Neuronal stem cell (in vitro differentiated cells): Measurements from ENCODE around the gene WDR46.

Experiments used
- DNase-seq: peaks from one replicate; pipeline ENCODE4 v3.0.0-alpha.2; 2013; ENCODE audit warnings: low spot score
- H2AFZ ChIP-seq: one replicate; pipeline ENCODE4 v1.6.1; 2013; ENCODE audit warnings: mild to moderate bottlenecking, low read length, inconsistent platforms
- H2AK5ac ChIP-seq: 2 replicates; pipeline ENCODE4 v1.6.1; 2013; ENCODE audit warnings: low read depth, mild to moderate bottlenecking, inconsistent platforms, low read length, moderate library complexity, mixed read lengths
- H2BK120ac ChIP-seq: 2 replicates; pipeline ENCODE4 v1.6.1; 2013; ENCODE audit warnings: low read depth, mild to moderate bottlenecking, inconsistent platforms, low read length, moderate library complexity, mixed read lengths
- H2BK12ac ChIP-seq: one replicate; pipeline ENCODE4 v1.6.1; 2013; ENCODE audit warnings: low read length, inconsistent platforms
- H2BK15ac ChIP-seq: 2 replicates; pipeline ENCODE4 v1.6.1; 2013; ENCODE audit warnings: mild to moderate bottlenecking, low read length, inconsistent platforms, mixed read lengths
- H2BK5ac ChIP-seq: one replicate; pipeline ENCODE4 v1.6.1; 2013; ENCODE audit warnings: inconsistent platforms, mild to moderate bottlenecking, low read length, moderate library complexity
- H3K14ac ChIP-seq: one replicate; pipeline ENCODE4 v1.6.1; 2013; ENCODE audit warnings: low read length, inconsistent platforms
- H3K18ac ChIP-seq: 2 replicates; pipeline ENCODE4 v1.6.1; 2013; ENCODE audit warnings: low read length, inconsistent platforms
- H3K23ac ChIP-seq: 2 replicates; pipeline ENCODE4 v1.6.1; 2013; ENCODE audit warnings: low read depth, mild to moderate bottlenecking, mixed read lengths, low read length, inconsistent platforms; ENCODE audit not compliant: poor library complexity
- H3K27ac ChIP-seq: replicated peaks from 3 replicates; pipeline ENCODE4 v1.5.1; 2013; ENCODE audit warnings: low read length, inconsistent platforms
- H3K27me3 ChIP-seq, 3 experiments: 2 replicates each; pipeline ENCODE4 v1.6.1; 2013; ENCODE audit warnings: low read length in 3 of 3, mild to moderate bottlenecking in 2 of 3, inconsistent platforms in 1 of 3, low read depth in 1 of 3, mixed read lengths in 1 of 3, moderate library complexity in 1 of 3; ENCODE audit not compliant: control insufficient read depth in 3 of 3, insufficient read depth in 3 of 3
- H3K36me3 ChIP-seq, 2 donors: replicated peaks in 1 of 2; 2 replicates each; pipeline ENCODE4 v1.6.1; 2013; ENCODE audit warnings: low read length in 2 of 2; ENCODE audit not compliant: control insufficient read depth in 2 of 2, insufficient read depth in 2 of 2
- H3K4ac ChIP-seq: 2 replicates; pipeline ENCODE4 v1.6.1; 2013; ENCODE audit warnings: inconsistent platforms, mild to moderate bottlenecking, low read length, moderate library complexity
- H3K4me1 ChIP-seq, 2 donors: 1 replicate in 1 of 2; 2 replicates in 1 of 2; pipeline ENCODE4 v1.6.1; 2013; ENCODE audit warnings: low read length in 2 of 2, low read depth in 1 of 2; ENCODE audit not compliant: control insufficient read depth in 2 of 2, insufficient read depth in 1 of 2
- H3K4me2 ChIP-seq: one replicate; pipeline ENCODE4 v1.6.1; 2013; ENCODE audit warnings: mild to moderate bottlenecking, low read length, inconsistent platforms; ENCODE audit not compliant: insufficient read depth, poor library complexity, severe bottlenecking
- H3K4me3 ChIP-seq, 2 donors: 2 replicates each; pipeline ENCODE4 v1.5.1; 2013; ENCODE audit warnings: low read length in 2 of 2, mild to moderate bottlenecking in 2 of 2, inconsistent platforms in 1 of 2, moderate library complexity in 1 of 2
- H3K79me1 ChIP-seq: one replicate; pipeline ENCODE4 v1.6.1; 2013; ENCODE audit warnings: low read depth, mild to moderate bottlenecking, inconsistent platforms, low read length, moderate library complexity
- H3K9ac ChIP-seq: one replicate; pipeline ENCODE4 v1.6.1; 2013; ENCODE audit warnings: mild to moderate bottlenecking, low read depth, low read length, inconsistent platforms; ENCODE audit not compliant: poor library complexity
- H3K9me3 ChIP-seq, 2 donors: replicated peaks in 1 of 2; 2 replicates each; pipeline versions ENCODE3 to v1.6.1; 2013; ENCODE audit warnings: low read length in 2 of 2, mild to moderate bottlenecking in 2 of 2, inconsistent platforms in 1 of 2, low read depth in 1 of 2, mixed read lengths in 1 of 2, moderate library complexity in 1 of 2; ENCODE audit not compliant: control insufficient read depth in 2 of 2, insufficient read depth in 1 of 2
- H4K8ac ChIP-seq: one replicate; pipeline ENCODE4 v1.6.1; 2013; ENCODE audit warnings: low read depth, mild to moderate bottlenecking, inconsistent platforms, low read length, moderate library complexity
- H4K91ac ChIP-seq: one replicate; pipeline ENCODE4 v1.6.1; 2013; ENCODE audit warnings: low read length, low read depth, mild to moderate bottlenecking, inconsistent platforms; ENCODE audit not compliant: poor library complexity
- WGBS, 2 donors: extraction: QIAGEN DNeasy Blood & Tissue Kit; methylation state at CpG; one replicate each; pipeline ENCODE4 v1.1.7; 2013; ENCODE audit warnings: missing lambda C conversion rate in 2 of 2, mixed read lengths in 1 of 2; ENCODE audit not compliant: insufficient read length in 2 of 2, insufficient replicate concordance in 1 of 2; ENCODE audit errors: extremely low coverage in 2 of 2; 5-methylcytosine and 5-hydroxymethylcytosine counted together

The WDR46 gene

GRCh38 chr6:33299237-33299944 lies 10.4 kb upstream of the WDR46 start:
- WGBS, 2 donors: no CpG with 5 or more reads among the region's 54 CpGs
- peak; percentile 85 for DNase-seq

GRCh38 chr6:33298773-33299236 lies 9.8 kb upstream of the WDR46 start, which contains the start of gene RGL2:
TSS of gene RGL2 (minus strand) at chr6:33298942. CDS start at chr6:33298610, 332 bp downstream.
- Histone ChIP-seq H3K4me3 (peak within 1 kb of the TSS; percentile 53 to 94), H3K27me3 (no peaks in the 10 kb centered on the region), H3K18ac (peak within 1 kb of the TSS; percentile 99), H3K4me2 (peak within 1 kb of the TSS; percentile 99), H3K14ac (peak within 1 kb of the TSS; percentile 97), H3K4me1 (peaks cover 5 to 6% of the 10 kb centered on the region in 2 donors), H2AK5ac (peak within 1 kb of the TSS; percentile 51), H3K23ac (peak within 1 kb of the TSS; percentile 94), H3K4ac (no peak within 1 kb of the TSS), H3K79me1 (peaks cover 6% of the 10 kb centered on the region), H3K9me3 (no peaks in the 10 kb centered on the region), H2BK15ac (peak within 1 kb of the TSS; percentile 60), H3K36me3 (peaks cover 6 to 49% of the 10 kb centered on the region in 2 donors), H3K27ac (peak within 1 kb of the TSS; percentile 99), H4K8ac (no peak within 1 kb of the TSS), H4K91ac (no peak within 1 kb of the TSS), H2BK120ac (no peak within 1 kb of the TSS), H2BK5ac (peak within 1 kb of the TSS; percentile 96), H3K9ac (peak within 1 kb of the TSS; percentile 99), H2BK12ac (no peak within 1 kb of the TSS), H2AFZ (peak within 1 kb of the TSS; percentile 78)
- DNase-seq: no peak
- WGBS, 2 donors: no CpG with 5 or more reads among the region's 34 CpGs

More at GRCh38 chr6:33299237-33299944, 10.4 kb upstream of the WDR46 start:
- peaks cover 7 to 48% of the 10 kb centered on the region in 2 donors for H3K36me3 ChIP-seq
- peak overlapping the region; percentile 51 for H2AK5ac ChIP-seq
- no peak overlapping the region for H2BK120ac ChIP-seq
- peak overlapping the region; percentile 99 for H3K18ac ChIP-seq
- peak overlapping the region; percentile 97 for H3K14ac ChIP-seq
- peak overlapping the region; percentile 99 for H3K27ac ChIP-seq
- peak overlapping the region; percentile 99 for H3K4me2 ChIP-seq
- peaks cover 5 to 6% of the 10 kb centered on the region in 2 donors for H3K4me1 ChIP-seq
- H3K4me3 ChIP-seq: peak overlapping the region; percentile 53 to 94
- H2BK5ac ChIP-seq: peak overlapping the region; percentile 96
- no peak overlapping the region for H2BK12ac ChIP-seq
- peak overlapping the region; percentile 99 for H3K9ac ChIP-seq
- H4K91ac ChIP-seq: no peak overlapping the region
- H3K4ac ChIP-seq: no peak overlapping the region
- peak overlapping the region; percentile 94 for H3K23ac ChIP-seq
- no peak overlapping the region for H4K8ac ChIP-seq
- H3K79me1 ChIP-seq: peaks cover 6% of the 10 kb centered on the region
- peak overlapping the region; percentile 53 for H2AFZ ChIP-seq
- H2BK15ac ChIP-seq: no peak overlapping the region
- no peaks in the 10 kb centered on the region for H3K27me3 ChIP-seq
- no peaks in the 10 kb centered on the region for H3K9me3 ChIP-seq

- H3K4me1 ChIP-seq: peaks cover 5 to 6% of the 10 kb centered on the region in 2 donors
- no peak overlapping the region for H3K4ac ChIP-seq
- peak overlapping the region; percentile 34 for H2AK5ac ChIP-seq
- H2BK15ac ChIP-seq: peak overlapping the region; percentile 60
- no peaks in the 10 kb centered on the region for H3K27me3 ChIP-seq
- no peak overlapping the region for H4K8ac ChIP-seq
- no peak overlapping the region for H2BK12ac ChIP-seq
- H3K36me3 ChIP-seq: peaks cover 7 to 49% of the 10 kb centered on the region in 2 donors
- H3K18ac ChIP-seq: peak overlapping the region; percentile 96
- H4K91ac ChIP-seq: no peak overlapping the region
- H2BK5ac ChIP-seq: peak overlapping the region; percentile 96
- no CpG with 5 or more reads among the region's 42 CpGs for WGBS, 2 donors
- H3K27ac ChIP-seq: peak overlapping the region; percentile 76
- H3K9me3 ChIP-seq: no peaks in the 10 kb centered on the region
- peaks cover 6% of the 10 kb centered on the region for H3K79me1 ChIP-seq
- no peak overlapping the region for H3K14ac ChIP-seq
- H2BK120ac ChIP-seq: no peak overlapping the region
- H3K9ac ChIP-seq: peak overlapping the region; percentile 95
- peak overlapping the region; percentile 94 for H3K23ac ChIP-seq
- peak overlapping the region; percentile 53 for H2AFZ ChIP-seq
- peak overlapping the region; percentile 99 for H3K4me2 ChIP-seq
- H3K4me3 ChIP-seq: peak overlapping the region; percentile 53 to 94
- DNase-seq: peak; percentile 79
These were observed 9.1 kb upstream of the WDR46 start for GRCh38 chr6:33297956-33298772.
